DOHH2 (cell line): ENCODE measurements around the gene ZNF385B.

Experiments used
- H3F3A ChIP-seq: fragments of 200-600 bp; sonication (generic), shearing (Covaris generic); 2 replicates; pipeline ENCODE4 v1.6.0; 2016; ENCODE audit warnings: antibody characterized with exemption, mild to moderate bottlenecking; ENCODE audit not compliant: control insufficient read depth, insufficient read depth
- H3K27ac ChIP-seq: fragments of 200-600 bp; sonication (generic); 2 replicates; pipeline ENCODE4 v1.5.1; 2014; ENCODE audit warnings: low read depth, mild to moderate bottlenecking, low read length, moderate library complexity
- H3K27me3 ChIP-seq: fragments of 200-600 bp; sonication (generic); 2 replicates; pipeline ENCODE4 v1.6.1; 2014; ENCODE audit warnings: mild to moderate bottlenecking, low read length, mixed read lengths; ENCODE audit not compliant: control insufficient read depth
- H3K36me3 ChIP-seq: fragments of 200-600 bp; sonication (generic); 2 replicates; pipeline ENCODE4 v1.6.1; 2014; ENCODE audit warnings: mild to moderate bottlenecking, low read length, moderate library complexity, mixed read lengths; ENCODE audit not compliant: control insufficient read depth
- H3K4me1 ChIP-seq: fragments of 200-600 bp; sonication (generic); 2 replicates; pipeline ENCODE4 v1.6.1; 2014; ENCODE audit warnings: mild to moderate bottlenecking, low read length, mixed read lengths; ENCODE audit not compliant: control insufficient read depth
- H3K4me2 ChIP-seq: fragments of 200-600 bp; sonication (generic); 2 replicates; pipeline ENCODE4 v1.6.0; 2014; ENCODE audit warnings: mild to moderate bottlenecking, low read length, moderate library complexity
- H3K4me3 ChIP-seq: fragments of 200-600 bp; sonication (generic); 2 replicates; pipeline ENCODE4 v1.5.1; 2014; ENCODE audit warnings: mild to moderate bottlenecking, low read length, mixed read lengths
- H3K79me2 ChIP-seq: fragments of 200-600 bp; sonication (generic); 2 replicates; pipeline ENCODE4 v1.6.1; 2014; ENCODE audit warnings: mild to moderate bottlenecking, low read length, mixed read lengths; ENCODE audit not compliant: control insufficient read depth
- H3K9me2 ChIP-seq: fragments of 200-600 bp; sonication (generic); replicated peaks from 2 replicates; pipeline ENCODE4 v1.6.1; 2014; ENCODE audit warnings: mild to moderate bottlenecking, low read length, mixed read lengths; ENCODE audit not compliant: control insufficient read depth
- H3K9me3 ChIP-seq: fragments of 200-600 bp; sonication (generic); 2 replicates; pipeline ENCODE4 v1.6.1; 2014; ENCODE audit warnings: antibody characterized with exemption, low read length, mixed read lengths; ENCODE audit not compliant: control insufficient read depth, insufficient read depth
- H4K20me1 ChIP-seq: fragments of 200-600 bp; sonication (generic); 2 replicates; pipeline ENCODE4 v1.6.0; 2014; ENCODE audit warnings: low read depth, mild to moderate bottlenecking, antibody characterized with exemption, low read length, moderate library complexity; ENCODE audit not compliant: control insufficient read depth, insufficient read depth
- CTCF ChIP-seq: fragments of 200-600 bp; sonication (generic); IDR thresholded peaks from one replicate; pipeline ENCODE4 v1.5.1; 2014; ENCODE audit warnings: antibody characterized with exemption, mild to moderate bottlenecking, low read depth, low read length; ENCODE audit not compliant: poor library complexity, severe bottlenecking
- EZH2phosphoT487 ChIP-seq: fragments of 200-600 bp; sonication (generic); IDR thresholded peaks from 2 replicates; pipeline ENCODE4 v1.6.1; 2017; ENCODE audit warnings: borderline replicate concordance, mild to moderate bottlenecking, antibody characterized with exemption, low read length, moderate library complexity, mixed read lengths

ZNF385B gene

DNA sequence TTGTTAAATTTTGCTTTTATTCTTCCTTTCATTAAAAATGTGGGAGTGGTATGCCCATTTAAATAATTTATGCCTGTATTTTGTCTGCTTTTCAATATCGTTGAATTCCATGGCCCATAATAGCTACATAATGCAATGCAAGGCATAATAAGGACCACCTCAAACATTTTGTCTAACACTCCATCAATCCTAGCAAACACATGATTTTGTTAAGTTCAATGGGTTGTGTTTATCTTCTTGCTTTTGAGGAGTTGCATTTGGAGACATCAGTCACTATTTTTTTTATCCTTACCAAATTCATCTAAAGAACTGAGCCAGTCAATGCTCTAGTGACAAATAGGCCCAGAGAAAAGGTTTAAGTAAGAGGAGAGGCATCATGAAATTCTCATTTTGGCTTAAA is 145.5 kb downstream of the ZNF385B start:
- Histone ChIP-seq H4K20me1 (no peaks in the 10 kb centered on the region), H3F3A (no peaks in the 10 kb centered on the region), H3K9me2 (no peaks in the 10 kb centered on the region), H3K79me2 (no peaks in the 10 kb centered on the region), H3K36me3 (no peaks in the 10 kb centered on the region), H3K4me3 (no peak overlapping the region), H3K27ac (no peak overlapping the region), H3K4me2 (no peak overlapping the region), H3K27me3 (no peaks in the 10 kb centered on the region), H3K4me1 (no peaks in the 10 kb centered on the region), H3K9me3 (no peaks in the 10 kb centered on the region)
- TF ChIP-seq CTCF, result no peak
- no peak for TF ChIP-seq EZH2phosphoT487

GRCh38 chr2:179715196-179715595 is 146.2 kb downstream of the ZNF385B start:
- Histone ChIP-seq H3K9me3 (no peaks in the 10 kb centered on the region), H4K20me1 (no peaks in the 10 kb centered on the region), H3K4me3 (no peak overlapping the region), H3K27ac (no peak overlapping the region), H3F3A (no peaks in the 10 kb centered on the region), H3K36me3 (no peaks in the 10 kb centered on the region), H3K4me1 (no peaks in the 10 kb centered on the region), H3K4me2 (no peak overlapping the region), H3K79me2 (no peaks in the 10 kb centered on the region), H3K27me3 (no peaks in the 10 kb centered on the region), H3K9me2 (no peaks in the 10 kb centered on the region)
- no peak for TF ChIP-seq EZH2phosphoT487
- TF ChIP-seq CTCF, result no peak

GRCh38 chr2:179712825-179713224 is 148.6 kb downstream of the ZNF385B start:
- Histone ChIP-seq H3K27me3 (no peaks in the 10 kb centered on the region), H3F3A (no peaks in the 10 kb centered on the region), H3K4me3 (no peak overlapping the region), H3K79me2 (no peaks in the 10 kb centered on the region), H3K27ac (no peak overlapping the region), H3K9me2 (no peaks in the 10 kb centered on the region), H3K4me2 (no peak overlapping the region), H3K9me3 (no peaks in the 10 kb centered on the region), H3K4me1 (no peaks in the 10 kb centered on the region), H4K20me1 (no peaks in the 10 kb centered on the region), H3K36me3 (no peaks in the 10 kb centered on the region)
- no peak for TF ChIP-seq CTCF
- TF ChIP-seq EZH2phosphoT487, result no peak

GRCh38 chr2:179711375-179711774 is 150.0 kb downstream of the ZNF385B start:
- no peaks in the 10 kb centered on the region for H3K79me2 ChIP-seq
- no peaks in the 10 kb centered on the region for H3K27me3 ChIP-seq
- H4K20me1 ChIP-seq, result no peaks in the 10 kb centered on the region
- TF ChIP-seq EZH2phosphoT487, result no peak
- TF ChIP-seq CTCF, result no peak
- no peaks in the 10 kb centered on the region for H3K9me2 ChIP-seq
- H3K4me2 ChIP-seq, result no peak overlapping the region
- H3K4me1 ChIP-seq, result no peaks in the 10 kb centered on the region
- no peaks in the 10 kb centered on the region for H3K9me3 ChIP-seq
- H3K27ac ChIP-seq, result no peak overlapping the region
- H3K36me3 ChIP-seq, result no peaks in the 10 kb centered on the region
- H3F3A ChIP-seq, result no peaks in the 10 kb centered on the region
- no peak overlapping the region for H3K4me3 ChIP-seq
